NCI-H510A (cell line): ENCODE measurements around the gene CHRNA7.

Source experiments
- DNase-seq: peaks from one replicate; lab custom pipeline; 2025; lab: John Stamatoyannopoulos, UW

Gene CHRNA7

GRCh38 chr15:32089851-32090359, 59.6 kb downstream of the CHRNA7 start:
- no peak for DNase-seq

GRCh38 chr15:32091505-32092380, 61.4 kb downstream of the CHRNA7 start:
- no peak for DNase-seq

GRCh38 chr15:32096213-32096612, 65.9 kb downstream of the CHRNA7 start:
- no peak for DNase-seq

GRCh38 chr15:32096916-32097617, 66.8 kb downstream of the CHRNA7 start:
- DNase-seq, result no peak

GRCh38 chr15:32098033-32098432, 67.7 kb downstream of the CHRNA7 start:
- DNase-seq, result no peak

- no peak for DNase-seq
Measured at GRCh38 chr15:32099097-32099785, 68.9 kb downstream of the CHRNA7 start.

- no peak for DNase-seq
Measured at GRCh38 chr15:32099956-32100684, 69.8 kb downstream of the CHRNA7 start.

- no peak for DNase-seq
Measured at GRCh38 chr15:32104061-32104995, 74.0 kb downstream of the CHRNA7 start.

GRCh38 chr15:32105258-32106241, 75.2 kb downstream of the CHRNA7 start:
- DNase-seq, result no peak

- DNase-seq, result no peak
Measured at GRCh38 chr15:32106401-32107381, 76.4 kb downstream of the CHRNA7 start.

- no peak for DNase-seq
Measured at GRCh38 chr15:32107477-32108080, 77.3 kb downstream of the CHRNA7 start.

- DNase-seq, result no peak
Measured at GRCh38 chr15:32108661-32109060, 78.3 kb downstream of the CHRNA7 start.

- DNase-seq, result no peak
Measured at GRCh38 chr15:32112101-32112500, 81.8 kb downstream of the CHRNA7 start.

GRCh38 chr15:32113224-32113623, 82.9 kb downstream of the CHRNA7 start:
- DNase-seq, result no peak

- DNase-seq, result no peak
Measured at GRCh38 chr15:32117122-32117521, 86.8 kb downstream of the CHRNA7 start.

- DNase-seq, result no peak
Measured at GRCh38 chr15:32119286-32119685, 89.0 kb downstream of the CHRNA7 start.

- DNase-seq, result no peak
Measured at GRCh38 chr15:32119694-32120330, 89.5 kb downstream of the CHRNA7 start.
